HG02981 (cell line): ENCODE measurements around the gene TRAPPC14.

Experiments used
- ATAC-seq: cut with Tn5 transposase; IDR thresholded peaks from one replicate; pipeline ENCODE4 v1.9.1; 2021; ENCODE audit warnings: mild to moderate bottlenecking, moderate library complexity; ENCODE audit not compliant: unreplicated experiment

The TRAPPC14 gene

GRCh38 chr7:100127866-100128636 is 30.5 kb downstream of the TRAPPC14 start:
- no peak for ATAC-seq

GRCh38 chr7:100126931-100127865 is 31.3 kb downstream of the TRAPPC14 start, which contains the start of gene MBLAC1:
Gene MBLAC1, plus strand, starts transcription at chr7:100126967. Its CDS starts 429 bp downstream, at chr7:100127396.
- peak; percentile 59 for ATAC-seq

DNA sequence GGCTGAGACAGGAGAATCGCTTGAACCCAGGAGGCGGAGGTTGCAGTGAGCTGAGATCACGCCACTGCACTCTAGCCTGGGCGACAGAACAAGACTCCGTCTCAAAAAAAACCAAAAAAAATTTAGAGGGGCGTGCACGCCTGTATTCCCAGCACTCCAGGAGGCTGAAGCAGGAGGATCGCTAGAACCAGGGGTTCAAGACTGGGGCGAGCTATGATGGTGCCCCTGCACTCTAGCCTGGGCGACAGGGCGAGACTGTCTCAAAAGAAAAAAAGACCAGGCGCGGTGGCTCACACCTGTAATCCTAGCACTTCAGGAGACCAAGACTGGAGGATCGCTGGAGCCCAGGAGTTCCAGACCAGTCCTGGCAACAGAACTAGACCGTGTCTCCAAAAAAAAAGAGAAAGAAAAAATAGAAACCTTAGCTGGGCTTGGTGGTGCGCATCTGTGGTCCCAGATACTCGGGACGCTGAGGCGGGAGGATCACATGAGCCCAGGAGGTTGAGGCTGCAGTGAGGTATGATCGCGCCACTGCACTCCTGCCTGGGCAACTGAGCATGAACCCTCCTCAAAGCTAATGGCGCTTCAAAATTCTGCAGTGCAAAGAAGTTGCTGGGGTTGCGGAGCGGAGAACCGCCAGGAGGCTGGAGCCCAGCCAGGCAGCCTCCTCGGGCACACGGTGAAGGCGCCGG is 32.1 kb downstream of the TRAPPC14 start:
- peak; percentile 19 for ATAC-seq

DNA sequence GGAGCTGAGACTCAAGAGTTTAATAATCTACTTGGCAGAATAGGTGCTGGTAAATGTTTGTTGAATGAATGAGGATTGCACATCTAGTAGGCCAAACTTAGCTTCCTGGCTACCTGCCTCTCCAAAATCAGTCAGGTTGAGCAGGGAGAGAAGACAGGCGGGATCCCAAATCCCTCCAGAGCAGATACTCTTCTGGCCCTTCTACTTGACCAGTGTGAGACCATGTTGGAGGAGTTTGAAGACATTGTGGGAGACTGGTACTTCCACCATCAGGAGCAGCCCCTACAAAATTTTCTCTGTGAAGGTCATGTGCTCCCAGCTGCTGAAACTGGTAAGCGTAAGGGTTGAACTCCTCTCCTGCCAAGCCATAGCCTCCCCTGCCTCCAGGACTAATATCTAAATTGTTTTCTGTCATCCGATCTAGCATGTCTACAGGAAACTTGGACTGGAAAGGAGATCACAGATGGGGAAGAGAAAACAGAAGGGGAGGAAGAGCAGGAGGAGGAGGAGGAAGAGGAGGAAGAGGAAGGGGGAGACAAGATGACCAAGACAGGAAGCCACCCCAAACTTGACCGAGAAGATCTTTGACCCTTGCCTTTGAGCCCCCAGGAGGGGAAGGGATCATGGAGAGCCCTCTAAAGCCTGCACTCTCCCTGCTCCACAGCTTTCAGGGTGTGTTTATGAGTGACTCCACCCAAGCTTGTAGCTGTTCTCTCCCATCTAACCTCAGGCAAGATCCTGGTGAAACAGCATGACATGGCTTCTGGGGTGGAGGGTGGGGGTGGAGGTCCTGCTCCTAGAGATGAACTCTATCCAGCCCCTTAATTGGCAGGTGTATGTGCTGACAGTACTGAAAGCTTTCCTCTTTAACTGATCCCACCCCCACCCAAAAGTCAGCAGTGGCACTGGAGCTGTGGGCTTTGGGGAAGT is 34.0 kb downstream of the TRAPPC14 start:
- no peak for ATAC-seq

- ATAC-seq: no peak
Measured at GRCh38 chr7:100122568-100122967, 36.0 kb downstream of the TRAPPC14 start.

- ATAC-seq: no peak
Measured at GRCh38 chr7:100122067-100122466, 36.5 kb downstream of the TRAPPC14 start.

- no peak for ATAC-seq
Measured at GRCh38 chr7:100120733-100121036, 37.8 kb downstream of the TRAPPC14 start.

DNA sequence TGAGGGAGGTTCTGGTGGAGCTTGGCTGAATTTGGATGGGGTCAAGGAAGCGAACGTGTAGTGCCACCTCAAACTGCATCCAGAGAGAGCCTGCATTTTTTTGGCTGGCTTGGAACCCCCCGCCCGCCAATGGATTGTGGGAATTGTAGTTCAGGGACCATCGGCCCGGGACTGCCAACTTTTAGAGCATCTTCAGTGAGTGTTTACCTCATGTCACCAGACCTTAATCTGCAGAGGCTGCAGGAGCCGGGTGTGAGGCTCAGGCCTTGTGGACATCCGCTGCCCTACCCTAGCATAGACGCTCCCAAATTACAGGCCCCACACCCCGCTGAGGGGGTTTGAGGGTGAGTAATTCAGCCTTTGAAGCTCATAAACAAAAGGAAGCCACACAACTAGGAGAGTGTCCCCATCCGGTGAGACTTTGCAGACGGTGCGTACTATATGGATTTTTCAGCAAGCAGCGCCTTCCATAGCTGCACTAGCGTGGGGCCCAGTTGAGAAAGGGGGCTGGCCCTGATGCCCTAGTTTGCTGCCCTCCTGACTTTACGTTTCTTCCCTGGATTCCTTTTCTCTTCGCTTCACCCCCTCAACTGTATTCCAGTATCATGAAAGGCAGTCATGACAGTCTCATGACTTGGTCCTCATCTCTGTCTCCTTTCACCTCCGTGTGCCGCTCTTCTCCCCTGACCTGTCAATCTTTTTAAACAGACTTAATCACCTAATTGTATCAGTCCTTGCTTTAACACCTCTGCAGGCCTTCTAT is 38.4 kb downstream of the TRAPPC14 start:
- peak; percentile 36 for ATAC-seq

- peak; percentile 68 for ATAC-seq
Measured at GRCh38 chr7:100119072-100119969, 39.2 kb downstream of the TRAPPC14 start, which contains the start of the genes CNPY4 and TAF6. Gene CNPY4, plus strand, starts transcription at chr7:100119634. Its CDS starts 111 bp downstream, at chr7:100119745. Gene TAF6, minus strand, starts transcription at chr7:100119358. Its CDS starts 5,149 bp downstream, at chr7:100114209.

- ATAC-seq: no peak
Measured at GRCh38 chr7:100118388-100119071, 40.0 kb downstream of the TRAPPC14 start.

GRCh38 chr7:100115026-100115425 is 43.5 kb downstream of the TRAPPC14 start:
- no peak for ATAC-seq

GRCh38 chr7:100111914-100112313 is 46.6 kb downstream of the TRAPPC14 start:
- no peak for ATAC-seq

- ATAC-seq: no peak
Measured at GRCh38 chr7:100111156-100111555, 47.4 kb downstream of the TRAPPC14 start.

GRCh38 chr7:100109521-100110163 is 48.9 kb downstream of the TRAPPC14 start:
- ATAC-seq: no peak

- ATAC-seq: no peak
Measured at GRCh38 chr7:100107890-100108289, 50.6 kb downstream of the TRAPPC14 start.

- ATAC-seq: no peak
Measured at GRCh38 chr7:100107125-100107737, 51.3 kb downstream of the TRAPPC14 start.

DNA sequence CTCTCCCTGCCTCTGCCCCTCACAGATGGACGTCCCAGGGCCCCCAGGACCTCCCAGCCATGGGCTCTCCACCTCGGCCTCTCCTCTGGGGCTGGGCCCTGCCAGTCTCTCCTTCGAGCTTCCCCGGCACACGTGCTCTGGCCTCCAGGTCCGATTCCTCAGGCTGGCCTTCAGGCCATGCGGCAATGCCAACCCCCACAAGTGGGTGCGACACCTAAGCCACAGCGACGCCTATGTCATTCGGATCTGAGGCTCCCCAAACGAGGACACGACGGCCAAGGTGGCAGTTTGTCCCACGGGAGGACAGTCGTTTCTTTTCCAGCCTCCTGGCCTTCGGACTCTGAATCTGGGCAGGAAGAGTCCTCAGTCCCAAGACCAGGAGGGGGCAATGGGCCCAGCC is 51.9 kb downstream of the TRAPPC14 start:
- ATAC-seq: no peak
